ENCODE data around the gene CFAP61.

CFAP61 gene

GRCh38 chr20:20143646-20144045 is 91.3 kb downstream of the CFAP61 start:
- H3K27me3 Mint-ChIP-seq, result peaks cover 6% of the 10 kb centered on the region
- H3K4me3 Mint-ChIP-seq, result no peak overlapping the region

GRCh38 chr20:20148779-20149178 is 96.4 kb downstream of the CFAP61 start:
- H3K36me3 Mint-ChIP-seq, result no peaks in the 10 kb centered on the region
- no peak overlapping the region for H3K4me3 Mint-ChIP-seq
- H3K27me3 Mint-ChIP-seq, result peaks cover 9% of the 10 kb centered on the region
- no peak overlapping the region for H3K27ac Mint-ChIP-seq
- no peaks in the 10 kb centered on the region for H3K4me1 Mint-ChIP-seq (ENCODE audit: low read depth)
- peaks cover 12% of the 10 kb centered on the region for H3K9me3 Mint-ChIP-seq (ENCODE audit: low read depth)

More at GRCh38 chr20:20143646-20144045, 91.3 kb downstream of the CFAP61 start:
- Mint-ChIP-seq H3K27ac (no peak overlapping the region), H3K4me1 (ENCODE audit: low read depth) (no peaks in the 10 kb centered on the region), H3K36me3 (no peaks in the 10 kb centered on the region), H3K9me3 (ENCODE audit: low read depth) (peaks cover 12% of the 10 kb centered on the region)

- peaks cover 9% of the 10 kb centered on the region for H3K27me3 Mint-ChIP-seq
Observed at GRCh38 chr20:20150241-20150640, 97.9 kb downstream of the CFAP61 start.

GRCh38 chr20:20160520-20160919 is 108.2 kb downstream of the CFAP61 start:
- H3K36me3 Mint-ChIP-seq, result no peaks in the 10 kb centered on the region
- peaks cover 4% of the 10 kb centered on the region for H3K9me3 Mint-ChIP-seq (ENCODE audit: low read depth)
- peaks cover 2% of the 10 kb centered on the region for H3K27me3 Mint-ChIP-seq
- H3K4me1 Mint-ChIP-seq (ENCODE audit: low read depth), result no peaks in the 10 kb centered on the region
- H3K4me3 Mint-ChIP-seq, result no peak overlapping the region
- H3K27ac Mint-ChIP-seq, result no peak overlapping the region

More at GRCh38 chr20:20150241-20150640, 97.9 kb downstream of the CFAP61 start:
- H3K27ac Mint-ChIP-seq, result no peak overlapping the region
- no peaks in the 10 kb centered on the region for H3K36me3 Mint-ChIP-seq
- peaks cover 3% of the 10 kb centered on the region for H3K9me3 Mint-ChIP-seq (ENCODE audit: low read depth)
- no peak overlapping the region for H3K4me3 Mint-ChIP-seq
- H3K4me1 Mint-ChIP-seq (ENCODE audit: low read depth), result no peaks in the 10 kb centered on the region

- no peaks in the 10 kb centered on the region for H3K4me1 Mint-ChIP-seq (ENCODE audit: low read depth)
- no peak overlapping the region for H3K27ac Mint-ChIP-seq
- peaks cover 2% of the 10 kb centered on the region for H3K27me3 Mint-ChIP-seq
- H3K4me3 Mint-ChIP-seq, result no peak overlapping the region
- no peaks in the 10 kb centered on the region for H3K36me3 Mint-ChIP-seq
- H3K9me3 Mint-ChIP-seq (ENCODE audit: low read depth), result peaks cover 4% of the 10 kb centered on the region
Observed at GRCh38 chr20:20161611-20162010, 109.3 kb downstream of the CFAP61 start.

- Mint-ChIP-seq H3K36me3 (no peaks in the 10 kb centered on the region), H3K4me1 (ENCODE audit: low read depth) (no peaks in the 10 kb centered on the region), H3K9me3 (ENCODE audit: low read depth) (peaks cover 5% of the 10 kb centered on the region), H3K4me3 (no peak overlapping the region), H3K27ac (no peak overlapping the region), H3K27me3 (peaks cover 2% of the 10 kb centered on the region)
Observed at GRCh38 chr20:20167698-20168097, 115.4 kb downstream of the CFAP61 start.

GRCh38 chr20:20173254-20173653 is 120.9 kb downstream of the CFAP61 start:
- H3K27me3 Mint-ChIP-seq, result peaks cover 6% of the 10 kb centered on the region
- H3K9me3 Mint-ChIP-seq (ENCODE audit: low read depth), result peaks cover 5% of the 10 kb centered on the region
- H3K4me1 Mint-ChIP-seq (ENCODE audit: low read depth), result no peaks in the 10 kb centered on the region
- H3K27ac Mint-ChIP-seq, result no peak overlapping the region
- H3K4me3 Mint-ChIP-seq, result no peak overlapping the region
- no peaks in the 10 kb centered on the region for H3K36me3 Mint-ChIP-seq

- H3K4me3 Mint-ChIP-seq, result no peak overlapping the region
- no peaks in the 10 kb centered on the region for H3K36me3 Mint-ChIP-seq
- H3K27me3 Mint-ChIP-seq, result peaks cover 6% of the 10 kb centered on the region
- H3K4me1 Mint-ChIP-seq (ENCODE audit: low read depth), result no peaks in the 10 kb centered on the region
- no peak overlapping the region for H3K27ac Mint-ChIP-seq
- H3K9me3 Mint-ChIP-seq (ENCODE audit: low read depth), result peaks cover 5% of the 10 kb centered on the region
Observed at GRCh38 chr20:20174089-20174835, 121.9 kb downstream of the CFAP61 start.

GRCh38 chr20:20181322-20181721 is 129.0 kb downstream of the CFAP61 start:
- Mint-ChIP-seq H3K9me3 (ENCODE audit: low read depth) (peaks cover 9% of the 10 kb centered on the region), H3K27me3 (peaks cover 9% of the 10 kb centered on the region), H3K27ac (no peak overlapping the region), H3K4me1 (ENCODE audit: low read depth) (no peaks in the 10 kb centered on the region), H3K4me3 (no peak overlapping the region), H3K36me3 (no peaks in the 10 kb centered on the region)

GRCh38 chr20:20184149-20184548 is 131.8 kb downstream of the CFAP61 start:
- no peaks in the 10 kb centered on the region for H3K4me1 Mint-ChIP-seq (ENCODE audit: low read depth)
- no peak overlapping the region for H3K4me3 Mint-ChIP-seq
- no peak overlapping the region for H3K27ac Mint-ChIP-seq

GRCh38 chr20:20184706-20185105 is 132.4 kb downstream of the CFAP61 start:
- Mint-ChIP-seq H3K36me3 (no peaks in the 10 kb centered on the region), H3K4me3 (no peak overlapping the region), H3K4me1 (ENCODE audit: low read depth) (no peaks in the 10 kb centered on the region), H3K27ac (no peak overlapping the region), H3K9me3 (ENCODE audit: low read depth) (peaks cover 9% of the 10 kb centered on the region), H3K27me3 (peaks cover 5% of the 10 kb centered on the region)

More at GRCh38 chr20:20184149-20184548, 131.8 kb downstream of the CFAP61 start:
- Mint-ChIP-seq H3K27me3 (peaks cover 5% of the 10 kb centered on the region), H3K9me3 (ENCODE audit: low read depth) (peaks cover 9% of the 10 kb centered on the region), H3K36me3 (no peaks in the 10 kb centered on the region)

- Mint-ChIP-seq H3K27me3 (peaks cover 1% of the 10 kb centered on the region), H3K9me3 (ENCODE audit: low read depth) (no peaks in the 10 kb centered on the region), H3K27ac (no peak overlapping the region), H3K36me3 (no peaks in the 10 kb centered on the region), H3K4me3 (no peak overlapping the region), H3K4me1 (ENCODE audit: low read depth) (no peaks in the 10 kb centered on the region)
Observed at GRCh38 chr20:20188647-20189046, 136.3 kb downstream of the CFAP61 start.

GRCh38 chr20:20192366-20192765 is 140.0 kb downstream of the CFAP61 start:
- Mint-ChIP-seq H3K4me3 (no peak overlapping the region), H3K4me1 (ENCODE audit: low read depth) (no peaks in the 10 kb centered on the region), H3K27me3 (peaks cover 1% of the 10 kb centered on the region), H3K9me3 (ENCODE audit: low read depth) (no peaks in the 10 kb centered on the region), H3K27ac (no peak overlapping the region), H3K36me3 (no peaks in the 10 kb centered on the region)

- no peaks in the 10 kb centered on the region for H3K9me3 Mint-ChIP-seq (ENCODE audit: low read depth)
- H3K36me3 Mint-ChIP-seq, result no peaks in the 10 kb centered on the region
- peaks cover 5% of the 10 kb centered on the region for H3K27me3 Mint-ChIP-seq
- H3K27ac Mint-ChIP-seq, result no peak overlapping the region
- no peak overlapping the region for H3K4me3 Mint-ChIP-seq
- no peaks in the 10 kb centered on the region for H3K4me1 Mint-ChIP-seq (ENCODE audit: low read depth)
Observed at GRCh38 chr20:20195021-20195705, 142.8 kb downstream of the CFAP61 start.

GRCh38 chr20:20196610-20197009 is 144.3 kb downstream of the CFAP61 start:
- peaks cover 6% of the 10 kb centered on the region for H3K27me3 Mint-ChIP-seq
- H3K36me3 Mint-ChIP-seq, result no peaks in the 10 kb centered on the region
- no peak overlapping the region for H3K4me3 Mint-ChIP-seq
- no peaks in the 10 kb centered on the region for H3K4me1 Mint-ChIP-seq (ENCODE audit: low read depth)
- no peaks in the 10 kb centered on the region for H3K9me3 Mint-ChIP-seq (ENCODE audit: low read depth)
- H3K27ac Mint-ChIP-seq, result no peak overlapping the region
